Gastroesophageal sphincter (tissue), 3 donors: Measurements from ENCODE around the gene EVPL.

Experiments
- EP300 ChIP-seq: sonication (generic); formaldehyde crosslinking; IDR thresholded peaks from one replicate; pipeline ENCODE4 v1.6.1; 2017; ENCODE audit warnings: antibody characterized with exemption, mild to moderate bottlenecking
- POLR2A ChIP-seq, 2 donors: fragments of 450-650 bp; IDR thresholded peaks; one replicate each; pipeline ENCODE4 v1.6.1; 2017; ENCODE audit warnings: antibody characterized with exemption in 2 of 2, mild to moderate bottlenecking in 2 of 2, moderate library complexity in 1 of 2
- POLR2AphosphoS5 ChIP-seq: sonication (generic); formaldehyde crosslinking; IDR thresholded peaks from one replicate; pipeline ENCODE4 v1.6.1; 2017; ENCODE audit warnings: antibody characterized with exemption
- TF ChIP-seq, protein P1 (sequence below), 4 experiments: fragments of 200-600 bp in 2 of 4; fragments of 450-650 bp in 2 of 4; sonication (generic) in 1 of 4; IDR thresholded peaks; one replicate each; pipeline ENCODE4 v1.5.1; 2017 to 2019; ENCODE audit warnings: antibody characterized with exemption in 4 of 4, mild to moderate bottlenecking in 2 of 4, moderate library complexity in 2 of 4

DNA sequence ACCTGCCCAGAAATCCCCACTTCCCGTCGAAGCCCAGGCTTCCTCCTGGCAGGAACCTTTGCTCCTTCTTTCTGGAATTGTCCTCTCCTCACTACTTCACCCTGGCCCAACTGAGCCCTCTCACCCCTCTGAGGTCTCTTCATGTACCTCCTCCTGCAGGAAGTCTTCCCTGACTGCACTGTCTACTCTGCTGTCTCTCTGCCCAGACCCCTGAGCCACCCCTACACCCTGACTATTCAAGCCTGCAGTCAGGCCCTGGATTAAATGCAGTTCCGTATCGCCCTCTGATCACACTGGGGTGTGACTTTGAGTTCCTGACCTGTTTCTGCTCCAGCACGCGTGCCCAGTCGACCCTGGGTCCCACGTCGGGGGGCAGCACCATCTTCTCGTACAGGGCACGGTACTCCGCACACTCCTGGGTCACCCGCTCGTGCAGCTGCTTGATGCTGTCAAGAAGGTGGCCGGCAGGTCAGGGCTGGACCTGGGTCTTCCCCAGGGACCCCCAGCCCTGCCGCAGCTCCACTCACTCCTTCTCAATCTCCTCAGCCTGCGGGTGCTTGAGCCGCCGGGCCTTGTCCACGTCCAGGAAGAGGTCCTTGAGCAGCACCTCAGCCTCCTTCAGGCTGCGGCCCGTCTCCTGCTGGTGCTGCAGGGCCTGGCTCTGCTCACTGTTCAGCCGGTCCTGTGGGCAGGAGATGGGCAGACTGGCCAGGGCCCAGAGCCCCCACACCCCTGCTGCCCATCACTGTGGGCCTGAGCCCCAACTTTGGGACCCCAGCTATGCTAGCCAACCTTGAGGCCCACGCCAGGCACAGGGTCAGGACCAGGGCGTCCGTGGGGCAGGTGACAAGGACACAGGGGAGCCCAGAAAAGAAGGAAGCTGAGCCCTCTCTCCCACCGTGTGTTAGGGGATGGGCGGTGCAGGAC lies 3.9 kb downstream of the EVPL start:
- TF ChIP-seq, protein P1, sequence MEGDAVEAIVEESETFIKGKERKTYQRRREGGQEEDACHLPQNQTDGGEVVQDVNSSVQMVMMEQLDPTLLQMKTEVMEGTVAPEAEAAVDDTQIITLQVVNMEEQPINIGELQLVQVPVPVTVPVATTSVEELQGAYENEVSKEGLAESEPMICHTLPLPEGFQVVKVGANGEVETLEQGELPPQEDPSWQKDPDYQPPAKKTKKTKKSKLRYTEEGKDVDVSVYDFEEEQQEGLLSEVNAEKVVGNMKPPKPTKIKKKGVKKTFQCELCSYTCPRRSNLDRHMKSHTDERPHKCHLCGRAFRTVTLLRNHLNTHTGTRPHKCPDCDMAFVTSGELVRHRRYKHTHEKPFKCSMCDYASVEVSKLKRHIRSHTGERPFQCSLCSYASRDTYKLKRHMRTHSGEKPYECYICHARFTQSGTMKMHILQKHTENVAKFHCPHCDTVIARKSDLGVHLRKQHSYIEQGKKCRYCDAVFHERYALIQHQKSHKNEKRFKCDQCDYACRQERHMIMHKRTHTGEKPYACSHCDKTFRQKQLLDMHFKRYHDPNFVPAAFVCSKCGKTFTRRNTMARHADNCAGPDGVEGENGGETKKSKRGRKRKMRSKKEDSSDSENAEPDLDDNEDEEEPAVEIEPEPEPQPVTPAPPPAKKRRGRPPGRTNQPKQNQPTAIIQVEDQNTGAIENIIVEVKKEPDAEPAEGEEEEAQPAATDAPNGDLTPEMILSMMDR (IDR thresholded peaks at IDR 0.05): no peak
- TF ChIP-seq POLR2A (IDR thresholded peaks at IDR 0.05): no peak
- TF ChIP-seq POLR2AphosphoS5: no peak
- TF ChIP-seq EP300: no peak
